ENCODE data around the gene CENPB. TPM values are rescaled to one million over a fixed set of nuclear protein-coding genes. Genes with fewer than 3 reads are reported as not detected.

CENPB gene
- polyA plus RNA-seq, 1 of the 3 experiments (the other 2 are of a cell fraction): 41.2 TPM

GRCh38 chr20:3759316-3759823 is 27.2 kb downstream of the CENPB start:
- Histone ChIP-seq H3K4me1 (ENCODE audit: control insufficient read depth in 1 of 2, insufficient read depth in 2 of 2, low read depth in 1 of 2, low read length in 1 of 2) (no peaks in the 10 kb centered on the region), H3K9ac (no peak overlapping the region), H3F3A (replicated peaks; ENCODE audit: insufficient read depth) (no peaks in the 10 kb centered on the region), H3K9me2 (no peaks in the 10 kb centered on the region), H3K27me3 (ENCODE audit: insufficient read depth) (no peaks in the 10 kb centered on the region), H3K79me2 (ENCODE audit: insufficient read depth) (no peaks in the 10 kb centered on the region; the same call in 1 of the 2 replicates), H3K4me3 (ENCODE audit: low read depth in 2 of 2, low read length in 1 of 2) (no peak overlapping the region), H2AFZ (ENCODE audit: low read depth) (no peak overlapping the region), H3K27ac (ENCODE audit: low read depth in 2 of 2, low read length in 1 of 2) (no peak overlapping the region), H3K36me3 (replicated peaks in 1 of 2; ENCODE audit: control insufficient read depth in 1 of 2, insufficient read depth in 2 of 2, low read length in 1 of 2) (peaks cover 10 to 13% of the 10 kb centered on the region in 2 experiments), H3K9me3 (no peaks in the 10 kb centered on the region), H3K4me2 (no peak overlapping the region), H4K20me1 (ENCODE audit: insufficient read depth) (no peaks in the 10 kb centered on the region)
- ChIA-PET CTCF (interaction anchor here (1.4 to 13.1 kb wide), 6 partner anchors 8 to 83 kb away, joined by 3 to 151 read pairs (median 12); partner anchors contain the start of genes ADISSP and SPEF1), POLR2A (no interaction called here)
- TF ChIP-seq EZH2phosphoT487 (IDR thresholded peaks at IDR 0.05; ENCODE audit: borderline replicate concordance, low read depth) (no peak), YY1 (IDR thresholded peaks at IDR 0.05; ENCODE audit: low read depth) (no peak), ZBTB33 (IDR thresholded peaks at IDR 0.05; ENCODE audit: borderline replicate concordance, low read depth) (no peak), TEAD4 (IDR thresholded peaks at IDR 0.05; ENCODE audit: borderline replicate concordance, insufficient read depth) (no peak), TCF12 (IDR thresholded peaks at IDR 0.05) (no peak), FOXJ3 (CRISPR knock-in tag; IDR thresholded peaks at IDR 0.05) (no peak), GABPA (IDR thresholded peaks at IDR 0.05; ENCODE audit: low read depth) (no peak), NRF1 (IDR thresholded peaks at IDR 0.05; ENCODE audit: low read depth, low read length) (no peak), SIN3A (IDR thresholded peaks at IDR 0.05; ENCODE audit: borderline replicate concordance, low read depth, low read length) (no peak), RAD21 (IDR thresholded peaks at IDR 0.05; ENCODE audit: low read length) (no peak)
- TF ChIP-seq, protein P1, sequence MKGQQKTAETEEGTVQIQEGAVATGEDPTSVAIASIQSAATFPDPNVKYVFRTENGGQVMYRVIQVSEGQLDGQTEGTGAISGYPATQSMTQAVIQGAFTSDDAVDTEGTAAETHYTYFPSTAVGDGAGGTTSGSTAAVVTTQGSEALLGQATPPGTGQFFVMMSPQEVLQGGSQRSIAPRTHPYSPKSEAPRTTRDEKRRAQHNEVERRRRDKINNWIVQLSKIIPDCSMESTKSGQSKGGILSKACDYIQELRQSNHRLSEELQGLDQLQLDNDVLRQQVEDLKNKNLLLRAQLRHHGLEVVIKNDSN (IDR thresholded peaks at IDR 0.05; ENCODE audit: borderline replicate concordance, low read depth): no peak
- TF ChIP-seq, protein P2, sequence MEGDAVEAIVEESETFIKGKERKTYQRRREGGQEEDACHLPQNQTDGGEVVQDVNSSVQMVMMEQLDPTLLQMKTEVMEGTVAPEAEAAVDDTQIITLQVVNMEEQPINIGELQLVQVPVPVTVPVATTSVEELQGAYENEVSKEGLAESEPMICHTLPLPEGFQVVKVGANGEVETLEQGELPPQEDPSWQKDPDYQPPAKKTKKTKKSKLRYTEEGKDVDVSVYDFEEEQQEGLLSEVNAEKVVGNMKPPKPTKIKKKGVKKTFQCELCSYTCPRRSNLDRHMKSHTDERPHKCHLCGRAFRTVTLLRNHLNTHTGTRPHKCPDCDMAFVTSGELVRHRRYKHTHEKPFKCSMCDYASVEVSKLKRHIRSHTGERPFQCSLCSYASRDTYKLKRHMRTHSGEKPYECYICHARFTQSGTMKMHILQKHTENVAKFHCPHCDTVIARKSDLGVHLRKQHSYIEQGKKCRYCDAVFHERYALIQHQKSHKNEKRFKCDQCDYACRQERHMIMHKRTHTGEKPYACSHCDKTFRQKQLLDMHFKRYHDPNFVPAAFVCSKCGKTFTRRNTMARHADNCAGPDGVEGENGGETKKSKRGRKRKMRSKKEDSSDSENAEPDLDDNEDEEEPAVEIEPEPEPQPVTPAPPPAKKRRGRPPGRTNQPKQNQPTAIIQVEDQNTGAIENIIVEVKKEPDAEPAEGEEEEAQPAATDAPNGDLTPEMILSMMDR (IDR thresholded peaks at IDR 0.05): no peak
- TF ChIP-seq, protein P3, sequence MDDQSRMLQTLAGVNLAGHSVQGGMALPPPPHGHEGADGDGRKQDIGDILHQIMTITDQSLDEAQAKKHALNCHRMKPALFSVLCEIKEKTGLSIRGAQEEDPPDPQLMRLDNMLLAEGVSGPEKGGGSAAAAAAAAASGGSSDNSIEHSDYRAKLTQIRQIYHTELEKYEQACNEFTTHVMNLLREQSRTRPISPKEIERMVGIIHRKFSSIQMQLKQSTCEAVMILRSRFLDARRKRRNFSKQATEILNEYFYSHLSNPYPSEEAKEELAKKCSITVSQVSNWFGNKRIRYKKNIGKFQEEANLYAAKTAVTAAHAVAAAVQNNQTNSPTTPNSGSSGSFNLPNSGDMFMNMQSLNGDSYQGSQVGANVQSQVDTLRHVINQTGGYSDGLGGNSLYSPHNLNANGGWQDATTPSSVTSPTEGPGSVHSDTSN (IDR thresholded peaks at IDR 0.05): no peak
- WGBS (ENCODE audit: low lambda C conversion rate): 83% methylated on average over 6 of the region's 11 CpGs
- DNase-seq: no peak
